OCI-LY3 (cell line): ENCODE measurements around the gene RNU2-63P.

ENCODE experiments used
- CTCF ChIP-seq: fragments of 200-600, 300-600 bp; sonication (generic); IDR thresholded peaks from 2 replicates; pipeline ENCODE4 v1.5.1; 2014; ENCODE audit warnings: antibody characterized with exemption, low read length, low read depth
- EZH2phosphoT487 ChIP-seq: fragments of 200-600 bp; shearing (Covaris generic); IDR thresholded peaks from 2 replicates; pipeline ENCODE4 v1.6.1; 2018; ENCODE audit warnings: antibody characterized with exemption, mixed run types, low read depth

- TF ChIP-seq CTCF, result no peak
- no peak for TF ChIP-seq EZH2phosphoT487
These were observed 2.6 kb upstream of the RNU2-63P start for GRCh38 chr2:88018909-88019308.
